HL-60 (cell line): ENCODE measurements around the gene PES1.

ENCODE experiments used
- GABPA ChIP-seq: IDR thresholded peaks from 2 replicates; pipeline ENCODE4 v1.6.1; 2012; ENCODE audit warnings: low read depth
- POLR2AphosphoS5 ChIP-seq: IDR thresholded peaks from 2 replicates; pipeline ENCODE4 v1.6.1; 2012; ENCODE audit warnings: low read depth
- SPI1 ChIP-seq: IDR thresholded peaks from 2 replicates; pipeline ENCODE4 v1.6.1; 2012; ENCODE audit warnings: low read depth, mild to moderate bottlenecking, borderline replicate concordance
- TF ChIP-seq, protein P1 (sequence below): IDR thresholded peaks from one replicate; pipeline ENCODE4 v1.5.1; 2011; ENCODE audit warnings: low read length, control low read depth, inconsistent platforms; ENCODE audit not compliant: insufficient read depth
- TF ChIP-seq, protein P2 (sequence below): IDR thresholded peaks from 2 replicates; pipeline ENCODE4 v1.6.1; 2012; ENCODE audit warnings: low read depth; ENCODE audit not compliant: insufficient replicate concordance

DNA sequence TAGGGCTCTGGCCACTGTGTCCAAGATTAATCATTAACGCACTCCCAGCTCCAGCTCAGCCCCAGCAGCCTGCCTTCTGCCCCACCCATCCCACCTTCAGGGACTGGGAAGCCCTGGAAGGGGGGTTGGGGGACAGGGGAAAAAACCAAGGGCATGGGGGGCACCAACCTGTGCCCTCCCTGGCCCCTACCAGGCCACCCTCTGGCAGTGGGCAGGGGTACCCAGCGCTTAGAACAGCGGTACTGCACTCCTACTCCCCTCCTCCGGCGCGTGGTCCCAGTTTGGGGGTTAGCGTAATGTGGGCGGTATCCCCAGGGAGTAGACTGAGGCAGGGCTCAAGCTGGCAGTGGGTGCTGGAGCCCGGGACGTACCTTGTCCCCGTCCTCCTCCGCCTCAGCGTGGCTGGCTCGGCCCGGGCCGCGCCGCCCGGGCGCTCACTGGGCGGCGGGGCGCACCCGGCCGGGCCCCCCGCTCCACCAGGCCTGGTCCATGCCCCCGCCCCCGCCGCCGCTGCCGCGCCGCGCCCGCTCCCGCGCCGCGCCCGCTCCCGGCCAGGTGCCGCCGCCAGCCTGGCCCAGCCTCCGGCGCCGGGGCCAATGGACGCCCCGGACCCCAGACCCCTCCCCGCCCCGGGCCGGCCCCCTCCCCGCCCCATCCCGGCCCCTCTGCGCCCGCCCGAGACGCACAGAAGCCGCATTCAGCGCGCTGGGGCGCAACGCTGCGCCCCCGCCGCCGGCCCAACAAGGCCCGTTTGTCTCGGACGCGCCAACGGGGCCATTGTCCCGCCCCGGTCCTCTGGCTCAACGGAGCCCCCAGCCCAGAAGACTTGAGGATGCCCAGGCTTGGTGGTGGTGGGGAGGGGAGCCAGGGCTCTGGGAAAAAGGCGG lies 17.4 kb downstream of the PES1 start, which contains the start of gene GAL3ST1:
- TF ChIP-seq, protein P1, sequence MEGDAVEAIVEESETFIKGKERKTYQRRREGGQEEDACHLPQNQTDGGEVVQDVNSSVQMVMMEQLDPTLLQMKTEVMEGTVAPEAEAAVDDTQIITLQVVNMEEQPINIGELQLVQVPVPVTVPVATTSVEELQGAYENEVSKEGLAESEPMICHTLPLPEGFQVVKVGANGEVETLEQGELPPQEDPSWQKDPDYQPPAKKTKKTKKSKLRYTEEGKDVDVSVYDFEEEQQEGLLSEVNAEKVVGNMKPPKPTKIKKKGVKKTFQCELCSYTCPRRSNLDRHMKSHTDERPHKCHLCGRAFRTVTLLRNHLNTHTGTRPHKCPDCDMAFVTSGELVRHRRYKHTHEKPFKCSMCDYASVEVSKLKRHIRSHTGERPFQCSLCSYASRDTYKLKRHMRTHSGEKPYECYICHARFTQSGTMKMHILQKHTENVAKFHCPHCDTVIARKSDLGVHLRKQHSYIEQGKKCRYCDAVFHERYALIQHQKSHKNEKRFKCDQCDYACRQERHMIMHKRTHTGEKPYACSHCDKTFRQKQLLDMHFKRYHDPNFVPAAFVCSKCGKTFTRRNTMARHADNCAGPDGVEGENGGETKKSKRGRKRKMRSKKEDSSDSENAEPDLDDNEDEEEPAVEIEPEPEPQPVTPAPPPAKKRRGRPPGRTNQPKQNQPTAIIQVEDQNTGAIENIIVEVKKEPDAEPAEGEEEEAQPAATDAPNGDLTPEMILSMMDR, result no peak
- TF ChIP-seq GABPA, result no peak
- TF ChIP-seq POLR2AphosphoS5, result no peak
- TF ChIP-seq, protein P2, sequence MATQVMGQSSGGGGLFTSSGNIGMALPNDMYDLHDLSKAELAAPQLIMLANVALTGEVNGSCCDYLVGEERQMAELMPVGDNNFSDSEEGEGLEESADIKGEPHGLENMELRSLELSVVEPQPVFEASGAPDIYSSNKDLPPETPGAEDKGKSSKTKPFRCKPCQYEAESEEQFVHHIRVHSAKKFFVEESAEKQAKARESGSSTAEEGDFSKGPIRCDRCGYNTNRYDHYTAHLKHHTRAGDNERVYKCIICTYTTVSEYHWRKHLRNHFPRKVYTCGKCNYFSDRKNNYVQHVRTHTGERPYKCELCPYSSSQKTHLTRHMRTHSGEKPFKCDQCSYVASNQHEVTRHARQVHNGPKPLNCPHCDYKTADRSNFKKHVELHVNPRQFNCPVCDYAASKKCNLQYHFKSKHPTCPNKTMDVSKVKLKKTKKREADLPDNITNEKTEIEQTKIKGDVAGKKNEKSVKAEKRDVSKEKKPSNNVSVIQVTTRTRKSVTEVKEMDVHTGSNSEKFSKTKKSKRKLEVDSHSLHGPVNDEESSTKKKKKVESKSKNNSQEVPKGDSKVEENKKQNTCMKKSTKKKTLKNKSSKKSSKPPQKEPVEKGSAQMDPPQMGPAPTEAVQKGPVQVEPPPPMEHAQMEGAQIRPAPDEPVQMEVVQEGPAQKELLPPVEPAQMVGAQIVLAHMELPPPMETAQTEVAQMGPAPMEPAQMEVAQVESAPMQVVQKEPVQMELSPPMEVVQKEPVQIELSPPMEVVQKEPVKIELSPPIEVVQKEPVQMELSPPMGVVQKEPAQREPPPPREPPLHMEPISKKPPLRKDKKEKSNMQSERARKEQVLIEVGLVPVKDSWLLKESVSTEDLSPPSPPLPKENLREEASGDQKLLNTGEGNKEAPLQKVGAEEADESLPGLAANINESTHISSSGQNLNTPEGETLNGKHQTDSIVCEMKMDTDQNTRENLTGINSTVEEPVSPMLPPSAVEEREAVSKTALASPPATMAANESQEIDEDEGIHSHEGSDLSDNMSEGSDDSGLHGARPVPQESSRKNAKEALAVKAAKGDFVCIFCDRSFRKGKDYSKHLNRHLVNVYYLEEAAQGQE, result no peak
- TF ChIP-seq SPI1, result no peak
